NK-92 (cell line): ENCODE data around the gene GPR17.

Experiments used
- DNase-seq: peaks from one replicate; lab custom pipeline; 2025; ENCODE audit not compliant: unreplicated experiment; lab: John Stamatoyannopoulos, UW

The GPR17 gene

GRCh38 chr2:127654084-127654837 is 8.3 kb downstream of the GPR17 start:
- no peak for DNase-seq

GRCh38 chr2:127654838-127655175 is 8.9 kb downstream of the GPR17 start:
- no peak for DNase-seq

DNA sequence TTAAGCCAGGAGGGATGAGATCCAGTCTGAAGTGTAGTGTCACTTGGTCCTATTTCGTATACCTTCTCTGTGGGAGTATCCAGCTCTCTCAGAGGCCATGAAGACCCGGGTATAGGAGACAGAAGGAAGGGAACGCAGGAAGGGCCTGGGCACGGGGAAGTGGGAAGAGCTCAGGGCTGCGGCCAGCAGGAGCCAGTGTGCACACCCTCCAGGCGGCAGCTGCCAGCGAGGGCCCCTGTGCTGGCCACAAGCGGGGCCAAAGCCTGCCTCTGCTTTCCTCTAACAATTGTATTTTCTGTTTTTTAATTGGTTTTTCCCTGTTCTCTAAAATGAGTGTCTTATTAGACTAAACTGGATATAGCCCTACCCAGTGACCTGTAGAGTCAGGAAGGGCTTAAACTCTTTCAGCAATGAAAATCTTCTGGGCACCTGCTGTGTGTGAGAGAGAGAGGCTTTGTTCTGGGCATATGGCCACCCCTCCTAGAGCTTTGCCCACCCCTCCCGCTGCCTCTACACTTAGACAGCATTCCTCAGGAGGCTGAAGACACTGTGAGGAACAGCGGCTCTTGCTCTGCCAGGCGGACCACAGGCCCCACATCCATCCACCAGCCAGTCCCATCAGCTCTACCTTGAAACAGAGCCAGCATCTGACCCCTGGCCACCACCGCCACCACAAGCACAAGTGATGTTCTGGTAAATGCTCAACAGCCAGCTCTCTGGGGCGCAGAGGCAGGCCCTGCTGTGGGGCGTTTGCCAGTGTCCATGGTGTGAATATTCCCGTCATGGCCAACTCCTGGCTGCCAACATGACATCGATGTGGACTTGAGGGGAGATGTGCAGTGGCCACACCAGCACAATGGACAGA is 9.5 kb downstream of the GPR17 start:
- DNase-seq = no peak

- DNase-seq = no peak
These were observed 10.7 kb downstream of the GPR17 start for GRCh38 chr2:127656569-127657231.

DNA sequence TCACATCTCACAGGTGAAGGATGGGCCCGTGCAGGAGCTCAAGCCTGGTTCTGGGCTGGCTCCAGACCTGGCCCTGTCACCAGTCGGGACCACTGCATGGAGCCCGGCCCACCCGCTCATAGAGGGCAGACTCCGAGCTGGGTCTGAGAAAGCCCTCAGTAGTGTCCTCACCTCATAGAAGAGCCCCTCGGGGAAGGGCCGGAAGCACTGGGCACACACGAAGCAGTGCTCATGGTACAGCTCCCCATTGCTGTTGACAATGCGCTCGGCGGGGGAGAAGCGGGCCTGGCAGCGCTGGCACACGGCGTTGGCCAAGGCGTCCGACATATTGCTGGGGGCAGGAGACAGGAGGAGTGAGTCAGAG is 11.3 kb downstream of the GPR17 start:
- no peak for DNase-seq

DNA sequence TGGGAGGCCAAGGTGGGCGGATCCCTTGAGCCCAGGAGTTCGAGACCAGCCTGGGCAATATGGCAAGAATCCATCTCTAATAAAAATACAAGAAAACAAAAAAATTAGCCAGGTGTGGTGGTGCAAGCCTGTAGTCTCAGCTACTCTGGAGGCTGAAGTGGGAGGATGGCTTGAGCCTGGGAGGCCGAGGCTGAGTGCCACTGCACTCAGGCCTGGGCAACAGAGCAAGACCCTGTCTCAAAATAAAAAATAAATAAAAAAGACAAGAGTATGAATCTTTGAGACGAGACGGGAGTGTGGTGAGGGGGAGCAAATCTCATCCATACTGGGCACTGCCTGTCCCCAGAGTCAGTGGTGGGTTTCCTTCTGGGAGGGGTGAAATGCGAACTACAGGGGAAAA is 12.2 kb downstream of the GPR17 start:
- DNase-seq = no peak

GRCh38 chr2:127658641-127659407 is 12.9 kb downstream of the GPR17 start:
- no peak for DNase-seq

- no peak for DNase-seq
These were observed 13.7 kb downstream of the GPR17 start for GRCh38 chr2:127659408-127660290.

DNA sequence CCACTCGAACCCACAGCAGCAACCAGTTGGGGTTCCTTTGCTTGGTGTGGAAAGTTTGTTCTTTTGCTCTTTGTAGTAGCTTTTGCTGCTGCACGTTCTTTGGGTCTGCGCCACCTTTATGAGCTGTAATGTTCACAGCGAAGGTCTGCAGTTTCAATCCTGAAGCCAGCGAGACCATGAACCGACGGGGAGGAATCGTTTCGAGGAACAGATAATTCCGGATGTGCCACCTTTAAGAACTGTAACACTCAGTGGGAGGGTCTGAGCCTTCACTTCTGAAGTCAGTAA is 14.3 kb downstream of the GPR17 start:
- DNase-seq = no peak

DNA sequence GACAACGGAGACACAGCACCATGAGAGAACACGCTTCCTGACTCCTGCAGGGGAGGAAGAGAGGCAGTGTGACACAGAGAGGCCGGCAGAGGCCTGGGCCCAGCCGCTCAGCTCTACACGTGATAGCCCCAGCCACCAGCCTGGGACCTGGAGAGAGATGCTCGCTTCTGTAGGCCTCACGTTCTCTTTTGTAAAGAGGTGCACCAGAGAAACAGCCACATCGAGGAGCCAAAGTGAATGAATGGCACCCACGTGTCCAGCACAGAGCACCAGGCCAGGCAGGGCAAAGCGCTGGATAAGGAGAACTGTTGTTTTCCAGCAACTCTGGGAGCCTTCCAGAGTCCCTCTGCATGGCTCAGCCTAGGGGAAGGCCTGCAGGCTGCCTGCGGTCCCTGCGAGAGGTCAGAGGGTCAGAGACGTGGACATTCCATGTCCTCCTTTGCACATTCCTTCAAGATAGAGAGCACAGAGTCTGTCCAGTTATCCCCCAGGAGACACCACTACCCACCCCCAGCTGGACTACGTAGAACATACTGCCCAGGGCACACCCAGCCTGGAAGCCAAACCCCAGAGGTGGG is 15.2 kb downstream of the GPR17 start:
- no peak for DNase-seq

- DNase-seq = no peak
These were observed 16.1 kb downstream of the GPR17 start for GRCh38 chr2:127661949-127662510.

DNA sequence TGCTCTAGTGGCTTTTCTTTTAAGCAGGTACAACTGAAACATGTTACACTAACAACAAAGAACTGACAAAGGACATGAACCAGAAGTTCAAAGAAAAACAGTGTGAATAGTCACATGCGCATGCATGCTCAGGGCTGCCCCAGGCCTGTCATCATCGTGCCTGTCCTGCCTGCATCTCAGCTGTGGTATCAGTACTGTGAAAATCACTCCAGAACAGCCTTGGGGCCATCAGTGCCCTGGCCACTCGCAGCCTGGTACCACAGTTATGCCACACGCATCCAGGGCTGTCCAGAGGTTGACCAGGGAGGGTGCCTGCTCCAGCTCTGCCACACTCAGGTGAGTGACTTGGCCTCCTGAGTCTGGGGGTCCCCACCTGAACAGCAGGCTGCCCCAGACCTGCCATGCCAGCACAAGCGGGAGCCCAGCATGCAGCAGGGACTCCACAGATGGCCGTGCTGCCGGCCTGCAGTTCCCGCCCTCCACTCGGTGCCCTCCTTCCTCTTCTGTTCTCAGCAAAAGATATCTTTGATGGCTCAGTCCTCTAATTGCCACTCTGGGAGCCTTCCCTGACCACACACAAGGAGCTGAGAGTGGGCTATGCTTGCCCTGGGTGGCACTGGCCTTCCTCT is 17.1 kb downstream of the GPR17 start:
- DNase-seq = no peak

- no peak for DNase-seq
These were observed 17.7 kb downstream of the GPR17 start for GRCh38 chr2:127663566-127664064.

DNA sequence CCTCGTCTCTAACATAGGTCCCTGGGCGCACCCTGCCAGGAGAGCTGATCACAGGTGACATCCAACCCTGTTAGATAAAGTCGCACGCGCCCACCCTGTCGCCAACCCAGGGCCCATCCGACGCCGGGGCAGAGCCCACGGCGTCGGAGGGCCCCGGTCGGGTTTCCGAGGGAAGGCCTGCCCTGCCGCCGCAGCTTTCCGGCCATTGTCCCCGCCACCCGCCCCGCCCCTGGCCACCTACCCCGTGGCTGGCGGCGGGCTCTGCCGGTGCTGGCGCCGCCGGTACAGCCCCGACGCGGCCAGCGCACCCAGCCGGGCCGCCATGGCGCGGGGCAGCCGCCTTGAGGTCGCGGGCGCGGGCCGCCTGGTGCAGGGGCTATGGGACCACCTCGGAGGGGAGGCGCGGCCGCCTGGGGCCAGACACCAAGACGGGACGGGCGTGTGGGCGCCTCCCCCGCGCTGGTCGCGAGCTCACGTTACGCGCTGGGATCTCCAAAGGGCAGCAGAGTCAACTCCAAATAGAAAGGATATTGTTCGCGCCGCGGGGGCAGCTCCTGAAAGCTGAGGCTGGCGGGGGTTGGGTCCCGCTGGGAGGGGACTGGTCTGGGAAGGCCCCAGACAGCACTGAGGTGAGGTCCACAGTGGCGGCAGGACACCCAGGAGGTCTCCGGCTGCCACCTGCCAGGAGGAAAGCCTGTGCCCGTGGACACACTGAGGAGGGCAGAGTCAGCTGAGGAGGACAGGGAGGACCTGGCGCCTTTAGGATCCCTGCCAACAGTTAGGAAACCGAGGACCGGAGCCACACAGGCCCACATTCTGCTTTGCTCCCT is 18.3 kb downstream of the GPR17 start:
- DNase-seq = no peak

- no peak for DNase-seq
These were observed 18.9 kb downstream of the GPR17 start for GRCh38 chr2:127664895-127665225.

DNA sequence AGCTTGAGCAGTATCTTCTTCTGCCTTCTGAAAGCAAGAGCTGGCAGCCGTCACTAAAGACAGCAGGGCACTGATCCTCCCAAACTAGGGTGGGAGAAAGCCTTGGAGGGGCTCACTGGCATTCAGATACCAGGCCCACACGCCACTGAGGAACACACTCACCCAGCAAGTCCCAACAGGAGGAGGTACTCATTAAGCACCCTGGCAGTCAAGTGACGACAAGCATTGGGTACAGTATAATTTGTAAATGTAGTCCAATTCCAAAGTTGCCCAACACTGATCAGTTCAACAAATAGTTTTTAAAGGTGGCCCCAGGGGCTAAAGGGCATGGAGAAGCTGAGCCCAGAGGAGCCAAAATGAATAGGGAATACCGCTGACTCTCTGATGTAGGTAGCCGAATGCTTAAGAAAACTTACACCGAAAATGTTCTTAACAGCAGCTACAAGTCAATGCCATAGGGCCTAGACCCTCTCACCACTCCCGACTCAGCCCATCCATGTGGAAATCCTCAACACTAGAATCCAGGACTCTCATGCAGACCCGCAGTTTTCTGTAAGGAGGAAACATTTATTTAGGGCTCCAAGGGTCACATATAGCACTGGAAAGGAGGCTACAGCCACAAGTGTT is 19.4 kb downstream of the GPR17 start:
- no peak for DNase-seq

DNA sequence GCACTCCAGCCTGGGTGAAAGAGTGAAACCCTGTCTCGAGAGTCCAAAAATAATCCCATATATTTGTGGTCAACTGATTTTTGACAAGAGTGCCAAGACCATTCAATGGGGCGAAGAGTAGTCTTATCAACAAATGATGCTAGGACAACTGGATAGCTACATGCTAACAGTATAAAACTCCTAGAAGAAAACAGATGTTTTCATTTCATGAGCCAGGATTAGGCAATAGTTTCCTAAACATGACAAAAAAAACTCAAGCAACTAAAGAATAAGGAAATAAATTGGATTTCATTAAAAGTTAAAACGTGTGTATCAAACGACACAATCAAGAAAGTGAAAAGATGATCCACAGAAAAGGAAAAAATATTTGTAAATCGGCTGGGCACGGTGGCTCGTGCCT is 23.1 kb downstream of the GPR17 start:
- DNase-seq = no peak
